ENCODE data around the gene TEX22.

Gene TEX22

DNA sequence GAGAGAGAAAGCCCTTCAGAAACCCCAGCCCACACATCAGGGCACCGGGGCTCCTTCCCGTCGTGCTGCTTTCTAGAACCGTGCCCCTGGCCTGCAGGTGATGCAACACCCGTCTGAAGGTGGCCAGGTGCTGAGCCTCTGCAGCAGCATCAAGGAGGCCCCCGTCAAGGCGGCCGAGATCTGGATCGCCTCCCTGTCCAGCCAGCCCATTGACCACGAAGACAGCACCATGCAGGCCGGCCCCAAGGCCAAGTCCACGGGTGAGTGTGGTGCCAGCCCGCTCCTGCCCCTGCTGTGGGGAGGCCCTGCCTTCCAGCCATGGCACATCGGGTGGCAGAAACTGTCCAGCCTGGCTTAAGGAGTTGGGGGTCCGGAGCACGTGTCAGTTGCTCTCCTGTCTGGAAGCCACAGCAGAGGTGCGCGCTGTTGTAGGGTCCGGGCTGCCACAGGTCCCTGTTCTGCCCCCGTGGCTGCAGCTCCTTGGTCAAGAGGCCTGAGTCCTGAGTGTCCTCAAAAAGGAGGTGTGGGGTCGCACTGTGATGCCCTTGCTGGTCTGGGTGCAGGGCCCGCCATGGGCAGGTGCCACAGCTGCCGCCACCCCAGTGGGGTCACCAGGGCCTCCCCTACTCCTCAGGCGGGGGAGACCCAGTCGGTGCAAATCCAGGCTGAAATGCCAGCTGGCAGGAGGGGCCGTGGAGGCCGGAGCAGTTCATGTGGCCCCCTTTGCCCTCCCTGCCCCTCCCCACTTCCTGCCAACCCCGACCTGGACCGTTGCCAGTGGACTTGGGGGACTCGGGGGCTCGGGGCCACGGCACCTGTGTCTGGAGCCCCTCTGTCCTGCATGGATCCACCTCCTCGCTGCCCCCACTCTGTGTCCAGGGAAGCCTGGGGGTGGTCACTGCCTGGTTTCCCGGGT lies 31.0 kb upstream of the TEX22 start:
- no peak for DNase-seq

DNA sequence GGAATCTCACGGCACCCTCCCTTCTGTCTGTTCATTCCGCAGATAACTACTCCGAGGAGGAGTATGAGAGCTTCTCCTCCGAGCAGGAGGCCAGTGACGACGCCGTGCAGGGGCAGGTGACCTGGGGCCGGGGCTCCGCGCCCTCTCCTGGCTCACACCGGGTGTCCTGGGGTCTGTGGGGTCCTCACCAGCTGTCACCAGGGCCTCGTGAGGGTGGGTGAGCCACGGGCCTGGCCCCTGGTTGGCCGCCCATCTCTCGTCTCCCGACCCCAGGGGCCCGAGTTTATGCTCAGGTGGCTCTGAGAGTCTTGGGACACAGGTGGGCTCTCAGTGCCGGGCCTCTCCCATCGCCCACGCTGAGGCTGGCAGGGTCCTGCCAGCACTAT lies 30.3 kb upstream of the TEX22 start:
- no peak for DNase-seq

DNA sequence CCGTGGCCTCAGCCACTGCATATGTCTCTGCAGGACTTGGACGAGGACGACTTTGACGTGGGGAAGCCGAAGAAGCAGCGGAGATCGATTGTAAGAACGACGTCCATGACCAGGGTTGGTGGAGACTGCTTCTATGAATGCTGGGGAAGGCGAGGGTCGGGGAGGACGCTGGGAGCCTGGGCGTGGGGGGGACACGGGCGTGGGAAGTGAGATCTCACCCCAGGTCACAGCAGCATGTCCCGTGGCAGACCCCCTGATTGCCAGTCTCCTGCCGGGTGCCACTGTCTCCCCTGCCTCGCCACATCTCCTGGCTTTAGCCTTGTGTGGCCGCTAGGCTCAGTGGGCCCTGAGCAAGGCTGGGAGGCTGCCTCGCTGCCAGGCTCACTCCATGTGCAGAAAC lies 29.9 kb upstream of the TEX22 start:
- no peak for DNase-seq

DNA sequence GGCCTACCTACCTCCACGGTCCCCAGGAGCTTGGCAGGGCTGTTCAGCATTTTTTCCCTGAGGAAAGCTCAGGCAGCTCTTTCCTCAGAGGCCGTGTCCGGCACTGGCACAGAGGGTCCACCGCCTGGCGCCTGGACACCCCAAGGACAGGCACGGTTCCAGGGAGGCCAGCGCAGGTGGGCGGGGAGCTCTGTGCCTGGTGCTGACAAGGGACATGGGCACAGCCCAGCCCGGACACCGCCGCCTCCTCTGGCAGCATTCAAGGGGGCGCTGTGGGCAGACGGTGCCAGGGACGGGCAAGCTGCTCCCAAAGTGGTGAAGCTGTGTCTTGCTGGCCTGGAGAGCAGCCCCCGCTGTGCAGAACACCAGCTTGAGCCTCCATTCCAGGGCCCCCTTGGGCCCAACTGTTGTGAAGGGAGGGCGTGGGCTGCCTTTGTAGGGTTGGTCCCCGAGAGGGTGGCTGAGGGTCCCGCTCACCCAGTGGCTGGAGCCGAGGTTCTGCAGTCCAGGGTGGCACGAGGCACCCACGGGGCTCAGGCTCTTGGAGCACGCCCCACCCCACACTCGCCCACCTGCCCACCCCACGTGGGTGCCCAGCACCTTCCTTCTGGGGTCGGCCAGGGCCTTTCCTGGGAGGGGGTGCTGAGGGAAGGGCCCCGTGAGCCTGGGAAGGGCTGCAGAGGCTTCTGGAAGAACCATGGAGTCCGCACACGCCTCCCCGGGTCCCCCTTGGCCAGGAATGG lies 29.3 kb upstream of the TEX22 start:
- DNase-seq: no peak

DNA sequence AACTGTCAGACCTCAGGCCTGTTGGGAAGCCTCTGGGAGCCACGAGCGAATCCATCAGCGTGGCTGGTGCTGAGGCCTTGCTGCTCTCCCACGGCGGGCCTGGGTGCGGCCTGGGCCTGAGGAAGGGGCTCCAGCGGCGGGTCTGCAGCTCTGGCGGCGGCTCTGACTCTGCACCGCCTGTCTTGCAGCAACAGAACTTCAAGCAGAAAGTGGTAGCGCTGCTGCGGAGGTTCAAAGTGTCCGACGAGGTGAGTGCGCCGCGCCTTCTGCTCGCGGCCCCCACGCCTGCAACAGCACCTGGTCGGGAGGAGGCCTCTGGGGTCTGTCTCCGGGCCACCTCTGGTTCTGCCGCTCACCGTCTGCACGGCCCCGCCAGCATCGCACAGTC lies 28.7 kb upstream of the TEX22 start:
- no peak for DNase-seq

DNA sequence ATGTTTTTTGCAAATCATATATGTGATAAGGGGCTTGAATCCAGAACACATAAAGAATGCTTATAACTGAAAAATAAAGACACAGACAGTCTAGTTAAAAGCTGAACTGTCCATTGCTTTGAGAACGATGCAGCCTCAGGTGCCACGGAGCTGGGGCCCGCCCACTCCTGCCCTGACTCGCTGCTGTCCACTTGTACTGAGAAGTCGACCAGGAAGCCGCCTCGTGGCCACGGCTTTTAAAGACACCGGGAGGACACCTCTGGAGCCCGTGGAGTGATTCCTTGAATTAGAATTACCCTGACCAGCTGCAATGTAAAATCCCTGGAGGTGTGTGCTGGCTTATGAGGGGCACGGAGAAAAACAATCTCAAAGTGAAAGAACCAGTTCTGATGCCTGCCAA lies 23.9 kb upstream of the TEX22 start:
- no peak for DNase-seq

DNA sequence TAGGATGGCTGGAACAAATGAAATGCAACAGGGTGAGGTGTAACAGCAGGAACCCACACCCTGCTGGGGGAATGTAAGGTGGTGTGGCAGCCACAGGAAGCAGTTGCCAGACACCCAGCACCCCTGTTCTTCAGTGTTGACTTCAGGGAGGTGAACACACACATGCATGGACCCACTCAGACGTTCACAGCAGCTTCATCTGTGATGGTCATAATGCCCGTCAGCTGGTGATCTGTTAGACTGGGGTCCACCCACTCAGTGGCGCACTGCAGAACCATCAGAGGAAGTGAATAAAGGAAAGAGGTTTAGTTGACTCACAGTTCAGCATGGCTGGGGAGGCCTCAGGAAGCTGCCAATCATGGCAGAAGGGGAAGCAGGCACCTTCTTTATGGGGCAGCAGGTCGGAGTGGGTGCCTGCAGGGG lies 22.7 kb upstream of the TEX22 start:
- peak in 1 of 2 donors; percentile 59 for DNase-seq

DNA sequence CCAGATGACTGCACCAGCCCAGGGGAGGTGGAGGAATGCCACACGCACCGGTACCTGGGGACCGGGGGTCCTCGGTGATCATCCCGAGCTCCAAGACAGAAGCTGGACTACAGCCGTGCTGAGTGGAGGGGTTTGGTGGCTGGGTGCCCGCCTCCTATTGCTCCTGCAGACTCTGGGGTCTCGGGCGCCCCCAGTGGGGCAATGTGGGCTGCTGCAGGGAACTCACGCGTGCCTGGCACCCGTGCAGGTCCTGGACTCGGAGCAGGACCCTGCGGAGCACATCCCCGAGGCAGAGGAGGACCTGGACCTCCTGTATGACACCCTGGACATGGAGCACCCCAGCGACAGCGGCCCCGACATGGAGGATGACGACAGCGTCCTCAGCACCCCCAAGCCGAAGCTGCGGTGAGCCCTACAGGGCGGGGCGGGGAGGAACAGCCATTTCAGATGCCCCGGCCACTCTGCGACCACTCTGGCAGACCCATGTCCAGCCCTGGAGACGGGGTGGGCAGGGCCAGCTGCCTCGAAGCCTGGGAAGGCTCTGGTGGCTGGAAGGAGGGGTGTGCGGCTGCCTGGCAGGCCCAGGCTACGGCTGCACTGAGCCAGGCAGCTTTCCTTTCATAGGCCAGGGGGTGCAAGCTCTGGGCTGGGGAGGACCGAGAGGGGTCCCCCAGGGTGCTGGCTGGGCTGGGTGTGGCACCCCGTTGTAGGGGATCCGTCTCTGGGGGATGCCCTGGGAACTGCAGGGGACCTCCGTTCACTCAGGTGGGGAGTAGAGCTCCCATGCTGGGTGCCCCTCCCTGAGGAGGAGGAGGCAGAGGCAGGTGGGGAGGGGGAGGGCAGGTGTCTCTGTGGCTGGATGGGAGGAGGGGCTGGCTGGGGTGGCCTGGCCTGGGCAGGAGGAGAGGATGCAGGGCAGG lies 21.6 kb upstream of the TEX22 start:
- DNase-seq: no peak

DNA sequence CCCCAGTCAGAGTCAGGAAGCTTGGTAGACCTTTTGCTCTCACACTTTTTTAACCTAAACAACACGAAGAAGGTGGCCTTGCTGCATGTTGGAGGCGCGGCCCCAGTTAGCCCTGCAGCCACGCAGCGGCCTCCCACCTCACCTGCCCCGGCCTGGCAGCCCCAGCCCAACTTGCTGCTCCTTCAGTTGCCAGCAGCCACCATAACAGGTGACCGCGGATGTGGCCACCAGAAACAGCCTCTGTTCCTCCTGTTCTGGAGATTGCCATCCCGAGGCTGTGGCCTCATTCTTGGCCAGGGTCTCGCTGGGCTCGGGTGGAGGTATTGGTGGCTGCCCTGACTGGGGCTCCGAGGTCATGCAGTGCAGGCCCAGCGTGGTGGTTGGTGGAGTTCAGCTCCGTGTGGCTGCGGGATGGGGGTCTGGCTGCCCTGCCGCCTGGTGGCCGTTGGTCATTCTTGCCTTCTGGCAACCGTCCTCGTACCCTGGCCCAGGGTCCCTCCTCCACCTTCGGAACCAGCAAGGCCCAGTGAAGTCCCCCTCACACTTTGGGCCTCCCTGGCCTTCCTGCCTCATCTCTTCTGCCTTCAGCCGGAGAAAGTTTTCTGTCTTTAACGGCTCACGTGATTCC lies 20.7 kb upstream of the TEX22 start:
- DNase-seq: no peak

DNA sequence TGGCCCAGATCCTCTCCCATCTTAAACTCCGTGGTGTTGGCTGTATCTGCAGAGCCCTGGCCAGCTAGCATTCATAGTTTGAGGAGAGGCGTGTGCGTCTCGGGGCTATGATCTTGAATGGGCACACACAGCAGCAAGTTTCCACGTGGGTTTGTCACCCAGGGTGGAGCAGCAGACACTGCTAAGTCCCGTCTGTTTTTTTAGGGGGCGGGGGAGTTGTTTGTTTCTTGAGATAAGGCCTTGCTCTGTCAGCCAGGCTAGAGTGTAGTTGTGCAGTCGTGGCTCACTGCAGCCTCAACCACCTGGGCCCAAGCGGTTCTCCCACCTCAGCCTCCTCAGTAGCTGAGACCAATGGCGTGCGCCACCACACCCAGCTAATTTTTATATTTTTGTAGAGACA lies 20.1 kb upstream of the TEX22 start:
- DNase-seq: no peak

DNA sequence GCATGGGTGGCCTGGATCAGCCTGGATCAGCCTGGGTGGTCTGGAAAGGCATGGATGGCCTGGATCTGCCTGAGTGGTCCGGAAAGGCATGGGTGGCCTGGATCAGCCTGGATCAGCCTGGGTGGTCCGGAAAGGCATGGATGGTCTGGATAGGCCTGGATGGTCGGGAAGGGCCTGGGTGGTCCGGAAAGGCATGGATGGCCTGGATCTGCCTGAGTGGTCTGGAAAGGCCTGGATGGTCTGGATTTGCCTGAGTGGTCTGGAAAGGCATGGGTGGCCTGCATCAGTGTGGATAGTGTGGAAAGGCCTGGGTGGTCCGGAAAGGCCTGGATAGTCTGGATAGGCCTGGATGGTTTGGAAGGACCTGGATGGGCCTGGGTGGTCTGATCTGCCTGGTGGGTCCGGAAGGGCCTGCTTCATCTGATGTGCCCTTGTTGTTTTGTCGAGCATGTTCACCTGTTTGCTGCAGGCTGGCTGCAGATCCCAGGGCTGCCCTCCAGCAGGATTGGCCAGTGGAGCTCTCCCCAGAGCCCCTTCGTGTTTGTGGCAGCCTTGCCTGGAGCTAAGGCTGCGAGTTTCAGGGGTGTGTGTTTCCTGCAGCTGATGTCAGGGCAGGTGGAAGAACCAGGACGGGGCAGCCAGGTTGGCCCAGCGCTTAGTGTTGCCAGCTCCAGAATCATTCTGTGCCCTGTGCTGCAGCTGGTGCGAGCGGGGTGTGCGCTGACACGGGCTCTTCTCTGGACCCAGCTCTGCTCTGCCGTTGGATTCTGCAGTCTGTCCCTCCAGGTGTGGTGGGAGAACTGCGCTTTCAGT lies 19.3 kb upstream of the TEX22 start:
- no peak for DNase-seq

DNA sequence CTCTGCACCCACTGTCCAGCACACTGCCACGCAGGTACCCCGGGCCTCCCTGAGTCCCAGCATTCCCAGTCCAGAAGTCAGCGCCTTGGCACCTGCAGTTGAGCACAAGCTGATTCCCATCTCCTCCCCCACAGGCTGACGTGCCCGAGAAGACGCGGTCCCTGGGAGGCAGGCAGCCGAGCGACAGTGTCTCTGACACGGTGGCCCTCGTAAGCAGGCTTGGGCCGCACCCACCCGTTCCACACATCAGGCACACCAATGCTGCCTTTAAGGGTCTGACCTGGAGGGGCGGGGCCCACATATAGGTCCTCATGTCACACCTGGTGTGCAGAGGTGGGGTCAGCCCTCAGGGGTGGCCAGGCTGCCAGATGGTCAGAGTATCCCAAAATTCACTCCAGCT lies 18.4 kb upstream of the TEX22 start:
- DNase-seq: no peak

DNA sequence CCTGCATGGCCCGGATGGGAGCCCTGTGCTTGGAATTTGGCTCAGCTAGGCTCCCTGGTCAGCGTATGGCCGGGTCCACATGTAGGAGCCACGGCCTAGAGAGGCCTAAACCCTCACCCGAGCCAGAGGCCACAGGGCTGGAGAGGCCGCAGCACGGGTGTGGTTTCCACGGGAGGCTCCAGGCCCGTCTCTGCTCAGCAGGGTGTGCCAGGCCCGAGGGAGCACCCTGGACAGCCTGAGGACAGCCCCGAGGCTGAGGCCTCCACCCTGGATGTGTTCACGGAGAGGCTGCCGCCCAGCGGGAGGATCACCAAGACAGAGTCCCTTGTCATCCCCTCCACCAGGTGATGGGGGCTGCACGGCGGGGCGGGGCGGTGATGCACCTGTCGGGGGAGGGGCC lies 17.6 kb upstream of the TEX22 start:
- no peak for DNase-seq

DNA sequence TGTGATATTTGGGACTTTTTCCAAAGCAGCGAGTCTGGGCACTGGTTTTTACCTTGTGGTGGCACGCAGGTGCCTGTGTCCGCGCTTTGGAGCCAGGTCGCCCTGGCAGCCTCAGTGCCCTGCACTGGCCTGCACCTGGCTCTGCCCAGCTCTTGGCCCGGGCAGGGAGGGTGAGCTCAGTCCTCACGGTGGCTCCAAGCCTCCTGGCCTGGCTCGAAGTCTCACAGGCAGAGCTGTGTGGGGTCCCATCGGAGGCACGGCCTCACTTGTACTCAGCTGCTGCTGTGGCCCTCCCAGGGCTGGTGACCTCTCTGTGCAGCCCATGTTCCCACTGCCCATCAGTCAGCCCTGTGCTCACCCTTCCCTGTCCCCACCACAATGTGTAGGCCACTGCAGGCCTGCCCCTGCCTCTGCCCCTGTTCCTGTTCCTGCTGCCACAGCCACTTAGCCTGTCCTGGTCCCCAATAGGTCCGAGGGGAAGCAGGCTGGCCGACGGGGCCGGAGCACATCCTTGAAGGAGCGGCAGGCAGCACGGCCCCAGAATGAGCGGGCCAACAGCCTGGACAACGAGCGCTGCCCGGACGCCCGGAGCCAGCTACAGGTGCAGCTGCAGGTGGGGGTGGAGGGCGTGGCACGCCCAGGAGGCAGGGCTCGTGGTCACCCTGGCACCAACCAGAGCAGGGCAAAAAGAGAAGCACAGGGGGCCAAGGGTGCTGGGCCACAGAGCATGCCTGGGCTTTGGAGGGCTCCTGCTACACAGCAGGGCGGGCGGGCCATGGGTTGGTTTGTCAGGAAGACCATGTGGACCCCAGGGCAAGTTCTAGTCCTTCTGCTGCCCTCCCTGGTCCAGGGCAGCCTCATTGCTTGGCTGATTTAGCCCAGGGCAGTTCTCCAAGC lies 16.6 kb upstream of the TEX22 start:
- DNase-seq: no peak

DNA sequence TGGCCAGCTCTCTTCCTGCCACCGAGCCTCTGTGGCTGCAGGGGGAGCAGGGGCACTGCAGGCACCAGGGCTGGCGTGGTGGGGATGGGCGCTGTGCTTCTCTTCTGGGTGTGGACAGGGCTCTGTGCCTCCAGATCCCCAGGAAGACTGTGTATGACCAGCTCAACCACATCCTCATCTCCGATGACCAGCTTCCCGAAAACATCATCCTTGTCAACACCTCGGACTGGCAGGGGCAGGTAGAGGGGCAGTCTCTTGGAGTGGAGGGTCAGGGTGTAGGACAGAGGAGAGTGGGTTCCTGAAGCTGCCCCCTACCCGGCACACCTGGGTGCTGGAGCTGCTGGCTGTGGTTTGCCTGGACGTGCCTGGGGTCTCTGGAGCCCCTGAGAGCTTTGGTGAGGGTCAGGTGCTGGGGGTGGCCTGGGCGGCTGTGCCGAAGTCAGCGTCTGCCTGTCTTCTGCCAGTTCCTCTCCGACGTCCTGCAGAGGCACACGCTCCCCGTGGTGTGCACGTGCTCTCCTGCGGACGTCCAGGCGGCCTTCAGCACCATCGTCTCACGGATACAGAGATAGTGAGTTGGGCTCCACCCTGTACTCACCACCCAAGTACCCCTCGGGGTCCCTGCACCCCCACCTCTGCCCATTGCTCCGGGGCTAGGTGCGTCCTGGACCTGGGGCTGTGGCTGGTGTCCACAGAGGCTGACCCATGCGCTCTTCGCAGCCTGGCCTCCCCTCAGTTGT lies 15.8 kb upstream of the TEX22 start:
- no peak for DNase-seq

DNA sequence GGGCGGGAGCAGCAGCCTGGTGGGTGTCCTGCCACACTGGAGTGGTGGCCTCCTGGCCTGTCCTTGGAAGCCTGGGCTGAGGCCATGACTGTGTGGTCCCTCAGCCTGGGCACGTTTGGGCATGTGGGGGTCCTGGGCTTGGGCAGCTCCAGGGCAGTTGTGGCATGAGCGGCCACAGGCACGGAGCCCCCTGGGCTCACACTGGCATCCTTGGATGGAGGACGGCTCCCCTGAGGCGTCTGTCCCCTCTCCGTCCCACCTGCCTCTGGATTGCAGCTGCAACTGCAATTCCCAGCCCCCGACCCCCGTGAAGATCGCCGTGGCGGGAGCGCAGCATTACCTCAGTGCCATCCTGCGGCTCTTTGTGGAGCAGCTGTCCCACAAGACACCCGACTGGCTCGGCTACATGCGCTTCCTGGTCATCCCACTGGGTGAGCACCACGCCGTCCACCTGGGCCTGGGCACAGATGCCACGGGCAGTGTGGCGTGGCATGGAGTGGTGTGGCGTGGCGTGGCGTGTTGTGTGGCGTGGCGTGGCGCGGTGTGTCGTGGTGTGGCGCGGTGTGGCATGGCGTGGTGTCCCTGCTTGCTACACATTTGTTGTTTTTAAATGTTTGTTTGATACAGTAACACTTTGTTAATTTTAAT lies 15.1 kb upstream of the TEX22 start:
- no peak for DNase-seq

DNA sequence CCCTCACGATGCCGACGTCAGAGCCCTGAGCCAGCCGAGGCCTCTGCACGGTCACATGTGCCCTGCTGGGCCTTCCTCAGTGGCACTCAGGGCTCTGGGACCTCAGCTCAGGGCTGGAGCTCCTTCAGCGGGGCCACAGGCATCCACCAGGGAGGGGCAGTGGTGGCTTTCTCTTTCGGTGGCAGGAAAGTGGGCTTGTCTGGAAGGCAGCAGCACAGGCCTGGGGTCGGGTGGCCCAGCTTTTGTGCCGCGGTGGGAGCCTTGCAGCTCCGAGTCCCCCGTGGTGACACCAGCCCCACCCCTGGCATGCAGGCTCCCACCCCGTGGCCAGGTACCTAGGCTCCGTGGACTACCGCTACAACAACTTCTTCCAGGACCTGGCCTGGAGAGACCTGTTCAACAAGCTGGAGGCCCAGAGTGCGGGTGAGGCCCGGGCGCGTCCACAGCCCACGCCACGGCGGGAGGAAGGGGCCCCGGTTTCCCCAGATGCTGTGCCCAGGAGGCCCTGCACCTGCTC lies 14.2 kb upstream of the TEX22 start:
- no peak for DNase-seq

DNA sequence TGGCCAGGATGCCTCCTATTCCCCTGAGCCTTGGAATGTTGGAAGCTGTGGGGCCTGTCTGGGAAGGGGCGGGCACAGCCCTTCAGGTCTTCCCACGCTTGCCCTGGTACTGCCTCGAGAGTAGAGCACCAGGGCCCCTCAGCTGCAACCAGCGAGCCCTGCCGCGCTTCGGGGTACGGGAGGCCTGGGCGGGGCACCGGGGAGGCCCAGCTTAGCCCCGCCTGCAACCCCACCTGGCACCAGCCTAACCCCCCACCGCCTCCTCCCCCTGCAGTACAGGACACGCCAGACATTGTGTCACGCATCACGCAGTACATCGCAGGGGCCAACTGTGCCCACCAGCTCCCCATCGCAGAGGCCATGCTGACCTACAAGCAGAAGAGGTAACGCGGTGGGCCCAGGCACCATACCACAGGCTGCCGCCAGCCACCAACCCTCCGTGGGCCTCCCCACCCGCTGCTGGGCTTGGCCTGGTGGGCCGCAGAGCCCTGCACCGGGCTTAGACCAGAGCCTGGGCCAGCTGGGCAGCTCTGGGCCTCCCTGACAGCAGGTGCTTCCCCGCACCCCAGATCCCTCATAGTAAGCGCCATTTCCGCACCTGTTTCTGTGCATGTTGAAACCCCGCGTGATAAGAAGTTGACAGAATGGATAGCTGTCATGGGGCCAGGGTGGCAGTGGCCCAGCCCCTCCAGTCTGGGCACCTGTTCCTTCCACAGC lies 13.6 kb upstream of the TEX22 start:
- no peak for DNase-seq

DNA sequence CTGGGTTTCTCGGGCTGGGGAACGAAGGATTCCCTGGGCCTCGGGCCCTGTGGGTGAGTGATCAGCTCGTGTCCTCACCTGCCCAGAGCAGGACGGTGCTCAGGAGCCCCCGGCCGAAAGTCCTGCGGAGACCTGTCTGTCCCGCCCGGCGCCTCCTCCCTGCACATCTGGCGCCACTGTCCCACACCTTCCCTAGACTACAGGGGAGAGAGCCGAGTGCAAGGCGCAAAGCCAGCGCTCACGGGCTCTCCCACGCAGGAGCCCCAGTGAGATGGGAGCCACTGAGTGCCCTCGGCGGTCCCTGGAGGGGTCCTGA lies 13.1 kb upstream of the TEX22 start:
- no peak for DNase-seq
